ENCODE measurements around the gene KIF2A.

KIF2A gene

DNA sequence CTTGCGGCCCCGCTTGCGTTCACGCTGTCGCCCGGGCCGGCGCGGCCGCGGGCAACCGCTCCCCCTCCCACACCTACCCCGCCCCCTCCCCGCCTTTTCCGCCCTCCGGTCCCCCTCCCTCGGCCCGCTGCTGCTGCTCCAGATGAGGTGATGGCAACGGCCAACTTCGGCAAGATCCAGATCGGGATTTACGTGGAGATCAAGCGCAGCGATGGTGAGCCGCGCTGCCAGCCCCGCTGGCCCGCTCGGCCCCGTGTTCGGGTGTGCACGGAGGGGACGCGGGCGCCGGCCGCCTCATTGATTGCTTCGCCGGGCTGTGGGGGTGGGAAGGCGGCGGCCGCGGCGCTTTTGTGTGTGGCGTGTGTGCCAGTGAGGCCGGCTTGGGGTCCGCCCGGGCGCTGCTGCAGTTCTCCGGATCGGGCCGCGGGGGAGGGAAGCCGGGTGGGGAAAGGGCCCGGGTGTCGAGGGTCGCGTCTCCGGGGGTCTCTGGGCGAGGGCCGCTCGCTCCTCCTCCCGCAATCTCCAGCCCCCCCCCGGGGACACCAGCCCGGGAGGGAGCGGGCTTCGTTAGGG, 403 bp downstream of the KIF2A start (continued):
- TF ChIP-seq, protein P1, sequence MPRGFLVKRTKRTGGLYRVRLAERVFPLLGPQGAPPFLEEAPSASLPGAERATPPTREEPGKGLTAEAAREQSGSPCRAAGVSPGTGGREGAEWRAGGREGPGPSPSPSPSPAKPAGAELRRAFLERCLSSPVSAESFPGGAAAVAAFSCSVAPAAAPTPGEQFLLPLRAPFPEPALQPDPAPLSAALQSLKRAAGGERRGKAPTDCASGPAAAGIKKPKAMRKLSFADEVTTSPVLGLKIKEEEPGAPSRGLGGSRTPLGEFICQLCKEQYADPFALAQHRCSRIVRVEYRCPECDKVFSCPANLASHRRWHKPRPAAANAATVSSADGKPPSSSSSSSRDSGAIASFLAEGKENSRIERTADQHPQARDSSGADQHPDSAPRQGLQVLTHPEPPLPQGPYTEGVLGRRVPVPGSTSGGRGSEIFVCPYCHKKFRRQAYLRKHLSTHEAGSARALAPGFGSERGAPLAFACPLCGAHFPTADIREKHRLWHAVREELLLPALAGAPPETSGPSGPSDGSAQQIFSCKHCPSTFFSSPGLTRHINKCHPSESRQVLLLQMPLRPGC (tag by site-specific recombination; IDR thresholded peaks at IDR 0.05), result no peak
- peak; percentile 67 for TF ChIP-seq ZFHX2 (tag by site-specific recombination; conservative IDR thresholded peaks at IDR 0.05)
- no peak for TF ChIP-seq ZNF354C (tag by site-specific recombination; IDR thresholded peaks at IDR 0.05; ENCODE audit: borderline replicate concordance, low read depth)

DNA sequence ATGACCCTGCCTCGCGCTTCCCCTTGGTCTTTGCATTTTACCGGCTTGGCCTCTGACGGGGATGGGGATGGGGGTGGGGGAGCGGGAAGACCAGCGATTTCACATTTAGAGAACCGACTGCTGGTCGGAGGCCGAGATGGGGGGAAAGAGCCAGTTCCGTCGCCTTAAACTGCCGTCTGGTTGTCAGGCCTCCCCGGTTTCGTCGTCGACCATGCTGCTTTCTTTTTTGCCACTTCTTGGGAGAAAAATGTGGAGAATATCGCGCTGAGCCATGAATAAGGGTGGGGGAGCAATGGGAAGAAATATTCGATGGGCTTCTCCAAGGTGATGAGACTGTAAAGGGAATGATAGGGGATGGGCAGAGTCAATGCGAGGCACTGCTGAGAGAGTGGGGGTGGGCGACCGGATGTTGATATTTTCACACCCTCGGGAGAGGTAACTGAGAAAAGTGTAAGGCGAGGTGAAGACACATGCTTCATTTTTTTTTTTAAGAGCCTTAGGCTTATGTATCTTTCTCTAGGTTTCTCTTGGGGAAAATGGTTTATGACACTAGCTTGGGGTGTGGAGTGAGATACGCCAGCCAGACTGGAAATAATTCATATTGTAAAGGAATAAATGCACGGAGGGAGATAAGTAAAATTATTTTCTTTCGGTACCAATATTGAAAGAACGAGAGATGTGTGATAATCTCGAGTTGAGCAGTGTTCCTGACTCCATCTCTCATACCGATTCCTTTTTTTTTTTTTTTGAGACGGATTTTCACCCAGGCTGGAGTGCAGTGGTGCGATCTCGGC, 1.1 kb downstream of the KIF2A start:
- Histone ChIP-seq H3K4me3 (ENCODE audit: low read depth, low read length) (peak overlapping the region; percentile 93), H3K9me3 (ENCODE audit: control insufficient read depth, insufficient read depth, low read depth, low read length) (no peaks in the 10 kb centered on the region), H3K27ac (ENCODE audit: extremely low read depth, low read depth, low read length) (peak overlapping the region; percentile 93), H3K4me1 (ENCODE audit: control insufficient read depth, insufficient read depth, low read length) (peaks cover 5% of the 10 kb centered on the region; the same call in 1 of the 2 replicates), H3K36me3 (ENCODE audit: control insufficient read depth in 2 of 2, insufficient read depth in 1 of 2, low read length in 2 of 2) (peaks cover 0 to 5% of the 10 kb centered on the region in 2 experiments; a peak in 1 of 3 replicates)
- ChIA-PET POLR2A (no interaction called here), CTCF (no interaction called here)
- TF ChIP-seq EGR2 (tag by site-specific recombination; IDR thresholded peaks at IDR 0.05; ENCODE audit: low read depth), result peak; percentile 33; the same call in 1 of the 2 replicates
- TF ChIP-seq ZNF24 (tag by site-specific recombination; IDR thresholded peaks at IDR 0.05), result no peak
- TF ChIP-seq ZNF311 (tag by site-specific recombination; IDR thresholded peaks at IDR 0.05; ENCODE audit: borderline replicate concordance), result no peak
- no peak for TF ChIP-seq ZNF791 (tag by site-specific recombination; IDR thresholded peaks at IDR 0.05)
- TF ChIP-seq, protein P2, sequence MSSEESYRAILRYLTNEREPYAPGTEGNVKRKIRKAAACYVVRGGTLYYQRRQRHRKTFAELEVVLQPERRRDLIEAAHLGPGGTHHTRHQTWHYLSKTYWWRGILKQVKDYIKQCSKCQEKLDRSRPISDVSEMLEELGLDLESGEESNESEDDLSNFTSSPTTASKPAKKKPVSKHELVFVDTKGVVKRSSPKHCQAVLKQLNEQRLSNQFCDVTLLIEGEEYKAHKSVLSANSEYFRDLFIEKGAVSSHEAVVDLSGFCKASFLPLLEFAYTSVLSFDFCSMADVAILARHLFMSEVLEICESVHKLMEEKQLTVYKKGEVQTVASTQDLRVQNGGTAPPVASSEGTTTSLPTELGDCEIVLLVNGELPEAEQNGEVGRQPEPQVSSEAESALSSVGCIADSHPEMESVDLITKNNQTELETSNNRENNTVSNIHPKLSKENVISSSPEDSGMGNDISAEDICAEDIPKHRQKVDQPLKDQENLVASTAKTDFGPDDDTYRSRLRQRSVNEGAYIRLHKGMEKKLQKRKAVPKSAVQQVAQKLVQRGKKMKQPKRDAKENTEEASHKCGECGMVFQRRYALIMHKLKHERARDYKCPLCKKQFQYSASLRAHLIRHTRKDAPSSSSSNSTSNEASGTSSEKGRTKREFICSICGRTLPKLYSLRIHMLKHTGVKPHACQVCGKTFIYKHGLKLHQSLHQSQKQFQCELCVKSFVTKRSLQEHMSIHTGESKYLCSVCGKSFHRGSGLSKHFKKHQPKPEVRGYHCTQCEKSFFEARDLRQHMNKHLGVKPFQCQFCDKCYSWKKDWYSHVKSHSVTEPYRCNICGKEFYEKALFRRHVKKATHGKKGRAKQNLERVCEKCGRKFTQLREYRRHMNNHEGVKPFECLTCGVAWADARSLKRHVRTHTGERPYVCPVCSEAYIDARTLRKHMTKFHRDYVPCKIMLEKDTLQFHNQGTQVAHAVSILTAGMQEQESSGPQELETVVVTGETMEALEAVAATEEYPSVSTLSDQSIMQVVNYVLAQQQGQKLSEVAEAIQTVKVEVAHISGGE (tag by site-specific recombination; conservative IDR thresholded peaks at IDR 0.05; ENCODE audit: low read depth), result peak; percentile 81
- TF ChIP-seq ZEB2 (tag by site-specific recombination; IDR thresholded peaks at IDR 0.05), result 0 out of 2 replicates have a peak, but pooled peaks have one; percentile 17
- peak; percentile 19; the same call in 1 of the 2 replicates for TF ChIP-seq ZXDB (tag by site-specific recombination; IDR thresholded peaks at IDR 0.05)
- no peak for TF ChIP-seq REPIN1 (tag by site-specific recombination; IDR thresholded peaks at IDR 0.05; ENCODE audit: low read depth)
- TF ChIP-seq ZBTB20 (tag by site-specific recombination; IDR thresholded peaks at IDR 0.05), result peak; percentile 50; the same call in 1 of the 2 replicates
- TF ChIP-seq, protein P3, sequence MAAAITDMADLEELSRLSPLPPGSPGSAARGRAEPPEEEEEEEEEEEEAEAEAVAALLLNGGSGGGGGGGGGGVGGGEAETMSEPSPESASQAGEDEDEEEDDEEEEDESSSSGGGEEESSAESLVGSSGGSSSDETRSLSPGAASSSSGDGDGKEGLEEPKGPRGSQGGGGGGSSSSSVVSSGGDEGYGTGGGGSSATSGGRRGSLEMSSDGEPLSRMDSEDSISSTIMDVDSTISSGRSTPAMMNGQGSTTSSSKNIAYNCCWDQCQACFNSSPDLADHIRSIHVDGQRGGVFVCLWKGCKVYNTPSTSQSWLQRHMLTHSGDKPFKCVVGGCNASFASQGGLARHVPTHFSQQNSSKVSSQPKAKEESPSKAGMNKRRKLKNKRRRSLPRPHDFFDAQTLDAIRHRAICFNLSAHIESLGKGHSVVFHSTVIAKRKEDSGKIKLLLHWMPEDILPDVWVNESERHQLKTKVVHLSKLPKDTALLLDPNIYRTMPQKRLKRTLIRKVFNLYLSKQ (tag by site-specific recombination; IDR thresholded peaks at IDR 0.05; ENCODE audit: borderline replicate concordance), result no peak
- peak; percentile 64; the same call in 1 of the 2 replicates for TF ChIP-seq ZNF335 (tag by site-specific recombination; conservative IDR thresholded peaks at IDR 0.05)
- TF ChIP-seq KLF10 (tag by site-specific recombination; IDR thresholded peaks at IDR 0.05), result no peak
- TF ChIP-seq, protein P4, sequence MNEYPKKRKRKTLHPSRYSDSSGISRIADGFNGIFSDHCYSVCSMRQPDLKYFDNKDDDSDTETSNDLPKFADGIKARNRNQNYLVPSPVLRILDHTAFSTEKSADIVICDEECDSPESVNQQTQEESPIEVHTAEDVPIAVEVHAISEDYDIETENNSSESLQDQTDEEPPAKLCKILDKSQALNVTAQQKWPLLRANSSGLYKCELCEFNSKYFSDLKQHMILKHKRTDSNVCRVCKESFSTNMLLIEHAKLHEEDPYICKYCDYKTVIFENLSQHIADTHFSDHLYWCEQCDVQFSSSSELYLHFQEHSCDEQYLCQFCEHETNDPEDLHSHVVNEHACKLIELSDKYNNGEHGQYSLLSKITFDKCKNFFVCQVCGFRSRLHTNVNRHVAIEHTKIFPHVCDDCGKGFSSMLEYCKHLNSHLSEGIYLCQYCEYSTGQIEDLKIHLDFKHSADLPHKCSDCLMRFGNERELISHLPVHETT (tag by site-specific recombination; IDR thresholded peaks at IDR 0.05), result no peak
- TF ChIP-seq BCL11B (tag by site-specific recombination; IDR thresholded peaks at IDR 0.05; ENCODE audit: low read depth), result no peak
- TF ChIP-seq, protein P5, sequence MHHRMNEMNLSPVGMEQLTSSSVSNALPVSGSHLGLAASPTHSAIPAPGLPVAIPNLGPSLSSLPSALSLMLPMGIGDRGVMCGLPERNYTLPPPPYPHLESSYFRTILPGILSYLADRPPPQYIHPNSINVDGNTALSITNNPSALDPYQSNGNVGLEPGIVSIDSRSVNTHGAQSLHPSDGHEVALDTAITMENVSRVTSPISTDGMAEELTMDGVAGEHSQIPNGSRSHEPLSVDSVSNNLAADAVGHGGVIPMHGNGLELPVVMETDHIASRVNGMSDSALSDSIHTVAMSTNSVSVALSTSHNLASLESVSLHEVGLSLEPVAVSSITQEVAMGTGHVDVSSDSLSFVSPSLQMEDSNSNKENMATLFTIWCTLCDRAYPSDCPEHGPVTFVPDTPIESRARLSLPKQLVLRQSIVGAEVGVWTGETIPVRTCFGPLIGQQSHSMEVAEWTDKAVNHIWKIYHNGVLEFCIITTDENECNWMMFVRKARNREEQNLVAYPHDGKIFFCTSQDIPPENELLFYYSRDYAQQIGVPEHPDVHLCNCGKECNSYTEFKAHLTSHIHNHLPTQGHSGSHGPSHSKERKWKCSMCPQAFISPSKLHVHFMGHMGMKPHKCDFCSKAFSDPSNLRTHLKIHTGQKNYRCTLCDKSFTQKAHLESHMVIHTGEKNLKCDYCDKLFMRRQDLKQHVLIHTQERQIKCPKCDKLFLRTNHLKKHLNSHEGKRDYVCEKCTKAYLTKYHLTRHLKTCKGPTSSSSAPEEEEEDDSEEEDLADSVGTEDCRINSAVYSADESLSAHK (tag by site-specific recombination; IDR thresholded peaks at IDR 0.05), result no peak
- no peak for TF ChIP-seq ZNF423 (tag by site-specific recombination; IDR thresholded peaks at IDR 0.05)
- TF ChIP-seq SCRT2 (tag by site-specific recombination; IDR thresholded peaks at IDR 0.05), result no peak
- TF ChIP-seq KLF8 (tag by site-specific recombination; IDR thresholded peaks at IDR 0.05), result no peak
- TF ChIP-seq ZNF248 (tag by site-specific recombination; IDR thresholded peaks at IDR 0.05), result no peak
- TF ChIP-seq PRDM1 (tag by site-specific recombination; IDR thresholded peaks at IDR 0.05), result peak; percentile 93
- TF ChIP-seq ZNF274 (IDR thresholded peaks at IDR 0.05; ENCODE audit: low read length), result no peak
- no peak for TF ChIP-seq ZNF274 (tag by site-specific recombination; IDR thresholded peaks at IDR 0.05; ENCODE audit: borderline replicate concordance)
